ENCODE results near the gene SERPINB7.

The SERPINB7 gene

GRCh38 chr18:63848159-63848558 is 72.9 kb downstream of the SERPINB7 start:
- no peak for DNase-seq (ENCODE audit: low read depth in 2 of 2)

GRCh38 chr18:63850020-63850419 is 74.8 kb downstream of the SERPINB7 start:
- DNase-seq (ENCODE audit: low read depth in 2 of 2): no peak

DNA sequence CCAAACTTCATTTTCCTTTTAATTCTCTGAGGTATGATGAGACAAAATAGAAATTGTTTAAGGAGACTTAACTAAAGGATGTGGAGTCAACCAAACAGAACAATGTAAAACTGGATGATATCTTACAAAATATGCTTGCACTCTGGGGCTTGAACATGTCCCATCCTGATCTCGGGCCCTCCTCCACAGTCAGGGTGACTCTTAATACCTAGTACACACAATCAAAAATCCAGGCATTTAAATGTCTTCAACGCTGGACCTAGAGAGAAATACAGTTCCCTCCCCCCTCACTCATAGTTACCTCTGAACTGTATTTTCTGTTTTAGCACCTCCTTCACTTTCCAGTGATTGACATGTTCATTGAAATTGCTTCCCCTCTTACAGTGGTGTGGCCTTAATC is 75.4 kb downstream of the SERPINB7 start:
- no peak for DNase-seq (ENCODE audit: low read depth in 2 of 2)

All from stimulated activated CD8-positive, alpha-beta memory T cell treated with anti-CD3 and anti-CD28 coated beads, Interleukin-15, amount 100 ng/mL, for 4 hours (primary cell).